Heart right ventricle (tissue), 16 donors: ENCODE data around the gene VPS51. TPM values are rescaled to one million over a fixed set of nuclear protein-coding genes. Genes with fewer than 3 reads are reported as not detected.
A peak's percentile ranks its signal among the peaks of the same experiment; 100 is the strongest.

Experiments
- ATAC-seq, 8 donors: fragments of 200-7000 bp; cut with Tn5 transposase; one replicate each; pipeline ENCODE4 v1.9.1; 2020; ENCODE audit warnings: mild to moderate bottlenecking in 8 of 8, moderate library complexity in 8 of 8, moderate number of reproducible peaks in 1 of 8
- DNase-seq, 2 donors: peaks; one replicate each; pipeline ENCODE4 v3.0.0-alpha.2; 2020
- H3K27ac ChIP-seq, 10 donors: fragments of 200-600 bp; sonication (generic) in 2 of 10; one replicate each; pipeline versions ENCODE4 v1.5.0 to v1.8.0; 2020 to 2022; ENCODE audit warnings: mild to moderate bottlenecking in 3 of 10
- H3K27me3 ChIP-seq, 7 donors: fragments of 200-600 bp; one replicate each; pipeline ENCODE4 v1.8.0; 2021 to 2022; ENCODE audit warnings: mild to moderate bottlenecking in 2 of 7
- H3K36me3 ChIP-seq, 9 donors: fragments of 200-600 bp; sonication (generic) in 1 of 9; one replicate each; pipeline versions ENCODE4 v1.5.0 to v1.8.0; 2020 to 2022; ENCODE audit warnings: mild to moderate bottlenecking in 2 of 9
- H3K4me1 ChIP-seq, 9 donors: fragments of 200-600 bp; sonication (generic) in 1 of 9; one replicate each; pipeline versions ENCODE4 v1.5.0 to v1.8.0; 2020 to 2022; ENCODE audit warnings: mild to moderate bottlenecking in 4 of 9
- H3K4me3 ChIP-seq, 10 donors: fragments of 200-600 bp; sonication (generic) in 2 of 10; one replicate each; pipeline versions ENCODE4 v1.5.0 to v1.8.0; 2020 to 2022; ENCODE audit warnings: mild to moderate bottlenecking in 7 of 10, moderate library complexity in 2 of 10
- H3K9me3 ChIP-seq, 11 donors: fragments of 200-600 bp in 10 of 11; sonication (generic) in 2 of 11; one replicate each; pipeline versions ENCODE4 v1.5.0 to v1.8.0; 2013 to 2022; ENCODE audit warnings: mild to moderate bottlenecking in 2 of 11, control low read depth in 1 of 11, moderate library complexity in 1 of 11
- WGBS, 2 donors: extraction: QIAGEN DNeasy Blood & Tissue Kit; methylation state at CpG; one replicate each; pipeline ENCODE4 v1.1.7; 2013; ENCODE audit warnings: inconsistent platforms in 1 of 2; 5-methylcytosine and 5-hydroxymethylcytosine counted together
- intact Hi-C, 10 donors: fragments of 100-400 bp; cut with DNase I; formaldehyde crosslinking; loops; one replicate each; pipeline versions ENCODE4 v1.11.1 to v1.14.2; 2022
- polyA plus RNA-seq, 2 donors: library from polyadenylated mRNA; stranded (reverse); fragments of 200-250 nt; gene quantifications; one replicate each; pipeline ENCODE4 v1.2.3, GENCODE V29; 2013
- total RNA-seq, 10 donors: library from RNA; stranded (reverse); fragmentation: NEBNext Ultra II Directional in 3 of 10; extraction: Animal tissue kit (Norgen Biotek cat#: 25700) in 3 of 10; gene quantifications; one replicate each; pipeline versions ENCODE4 v1.2.1 to v1.2.4, GENCODE V29; 2021 to 2023
- TF ChIP-seq, protein P1 (sequence below), 9 donors: fragments of 200-600 bp; sonication (generic) in 2 of 9; IDR thresholded peaks; one replicate each; pipeline versions ENCODE4 v1.5.0 to v1.8.0; 2021 to 2022; ENCODE audit warnings: antibody characterized with exemption in 9 of 9, mild to moderate bottlenecking in 5 of 9, moderate library complexity in 1 of 9
- donor health status: Arrhythmogenic right ventricular cardiomyopathy.
- donor health status: ischemic (EF 13 %, LVEDD 7.1; RV severe dilation, severe dysfunction).
- donor health status: healthy with polysubstance abuse.
- donor health status: DM: no; HTN: yes; CAD: no.
- donor health status: DM: no; HTN: no; CAD: no.
- donor health status: ischemic (EF 25% LVEDD 6.9; RV normal size, moderate dysfunction).
- donor health status: ischemic (EF 25% LVEDD 5.7; RV mildly dilated, moderate dysfunction).
- donor health status: healthy.
- donor health status: DM: yes; HTN: yes; CAD: no.
- donor health status: Ischemic cardiomyopathy.
- donor health status: ischemic (EF 35%, LVEDD 5.7; RV mildly dilated, moderate dysfunction).
- donor health status: nonischemic (EF 11% LVEDD 7.7; RV severe dilation, severe dysfunction).
- donor health status: DM: yes; HTN: yes; CAD: no.
- donor health status: PGD.
- donor health status: ischemic (EF 29% LVEDD 5.4; RV normal size, mild dysfunction).
- donor health status: nonischemic (EF 23%, LVEDD 6.1; RV moderate dilation, normal function).

VPS51 gene
- total and polyA plus RNA-seq, 12 donors = 79.2 to 123 (median 100) TPM

DNA sequence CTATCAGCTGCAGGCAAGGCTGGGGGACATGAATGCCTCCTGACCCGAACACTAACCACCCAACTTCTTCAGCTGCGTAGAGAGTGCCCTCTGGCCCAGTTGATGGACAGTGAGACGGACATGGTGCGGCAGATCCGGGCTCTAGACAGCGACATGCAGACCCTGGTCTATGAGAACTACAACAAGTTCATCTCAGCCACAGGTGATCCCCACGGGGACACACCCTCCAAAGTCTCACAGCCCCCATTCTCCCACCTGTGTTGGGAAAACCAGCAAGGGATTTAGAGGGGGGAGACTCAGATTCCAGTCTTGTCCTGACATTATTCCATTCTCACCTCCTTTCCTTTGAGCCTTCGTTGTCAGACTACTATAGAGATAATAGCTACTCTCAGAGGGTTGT, 912 bp downstream of the VPS51 start:
- no peaks in the 10 kb centered on the region for H3K27me3 ChIP-seq
- H3K9me3 ChIP-seq = no peaks in the 10 kb centered on the region
- TF ChIP-seq, protein P1, sequence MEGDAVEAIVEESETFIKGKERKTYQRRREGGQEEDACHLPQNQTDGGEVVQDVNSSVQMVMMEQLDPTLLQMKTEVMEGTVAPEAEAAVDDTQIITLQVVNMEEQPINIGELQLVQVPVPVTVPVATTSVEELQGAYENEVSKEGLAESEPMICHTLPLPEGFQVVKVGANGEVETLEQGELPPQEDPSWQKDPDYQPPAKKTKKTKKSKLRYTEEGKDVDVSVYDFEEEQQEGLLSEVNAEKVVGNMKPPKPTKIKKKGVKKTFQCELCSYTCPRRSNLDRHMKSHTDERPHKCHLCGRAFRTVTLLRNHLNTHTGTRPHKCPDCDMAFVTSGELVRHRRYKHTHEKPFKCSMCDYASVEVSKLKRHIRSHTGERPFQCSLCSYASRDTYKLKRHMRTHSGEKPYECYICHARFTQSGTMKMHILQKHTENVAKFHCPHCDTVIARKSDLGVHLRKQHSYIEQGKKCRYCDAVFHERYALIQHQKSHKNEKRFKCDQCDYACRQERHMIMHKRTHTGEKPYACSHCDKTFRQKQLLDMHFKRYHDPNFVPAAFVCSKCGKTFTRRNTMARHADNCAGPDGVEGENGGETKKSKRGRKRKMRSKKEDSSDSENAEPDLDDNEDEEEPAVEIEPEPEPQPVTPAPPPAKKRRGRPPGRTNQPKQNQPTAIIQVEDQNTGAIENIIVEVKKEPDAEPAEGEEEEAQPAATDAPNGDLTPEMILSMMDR (IDR thresholded peaks at IDR 0.05) = no peak
- peaks cover 0 to 33% (median 2%) of the 10 kb centered on the region in 9 donors for H3K36me3 ChIP-seq
- peaks cover 4 to 39% (median 26%) of the 10 kb centered on the region in 9 donors for H3K4me1 ChIP-seq
- intact Hi-C loops = loop anchor here in 4 of 10 donors (1.0 to 5.0 kb wide), 4 partner anchors 13 to 740 kb away; partner anchors contain the start of genes CDCA5 (in 2 of the 4), ZFPL1 (in 2 of the 4), ARL2 (in 1 of the 4) and RPS6KA4 (in 1 of the 4)
- H3K4me3 ChIP-seq = peak overlapping the region; percentile 75 to 94 (median 86)
- peak in 3 of 8 donors; percentile 4 to 23 (median 6) for ATAC-seq
- DNase-seq = no peak
- WGBS, 2 donors = 30 to 34% methylated on average over 8 of the region's 8 CpGs
- H3K27ac ChIP-seq = peak overlapping the region; percentile 67 to 96 (median 93)

DNA sequence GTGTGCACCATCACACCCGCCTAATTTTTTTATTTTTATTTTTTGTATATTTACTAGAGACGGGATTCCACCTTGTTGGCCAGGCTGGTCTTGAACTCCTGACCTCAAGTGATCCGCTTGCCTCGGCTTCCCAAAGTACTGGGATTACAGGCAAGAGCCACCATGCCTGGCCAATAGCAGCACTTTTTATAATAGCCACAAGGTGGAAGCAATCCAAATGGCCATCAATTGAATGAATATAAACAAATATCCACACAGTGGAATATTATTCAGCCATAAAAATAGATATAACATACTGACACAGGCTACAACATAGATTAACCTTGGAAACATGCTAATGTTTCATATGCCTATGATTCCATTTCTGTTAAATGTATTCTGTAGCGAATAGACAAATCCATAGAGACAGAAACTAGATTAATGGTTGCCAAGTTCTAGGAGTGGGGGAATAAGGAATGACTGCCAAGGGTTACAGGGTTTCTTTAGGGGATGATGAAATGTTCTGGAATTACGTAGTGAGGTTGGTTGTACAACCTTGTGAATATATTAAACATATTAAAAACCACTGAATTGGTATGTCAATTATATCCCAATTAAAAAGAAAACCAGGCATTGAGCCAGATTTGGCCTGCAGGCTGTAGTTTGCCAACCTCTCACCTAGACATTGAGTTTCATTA, 4.8 kb downstream of the VPS51 start:
- intact Hi-C loops = loop anchor here in 1 of 10 donors (2.0 kb wide), 1 partner anchor 72 kb away; no protein-coding TSS in a partner anchor
- peaks cover under 1 to 67% (median 46%) of the 10 kb centered on the region in 9 donors for H3K4me1 ChIP-seq
- 77 to 83% methylated on average over 6 of the region's 6 CpGs for WGBS, 2 donors

DNA sequence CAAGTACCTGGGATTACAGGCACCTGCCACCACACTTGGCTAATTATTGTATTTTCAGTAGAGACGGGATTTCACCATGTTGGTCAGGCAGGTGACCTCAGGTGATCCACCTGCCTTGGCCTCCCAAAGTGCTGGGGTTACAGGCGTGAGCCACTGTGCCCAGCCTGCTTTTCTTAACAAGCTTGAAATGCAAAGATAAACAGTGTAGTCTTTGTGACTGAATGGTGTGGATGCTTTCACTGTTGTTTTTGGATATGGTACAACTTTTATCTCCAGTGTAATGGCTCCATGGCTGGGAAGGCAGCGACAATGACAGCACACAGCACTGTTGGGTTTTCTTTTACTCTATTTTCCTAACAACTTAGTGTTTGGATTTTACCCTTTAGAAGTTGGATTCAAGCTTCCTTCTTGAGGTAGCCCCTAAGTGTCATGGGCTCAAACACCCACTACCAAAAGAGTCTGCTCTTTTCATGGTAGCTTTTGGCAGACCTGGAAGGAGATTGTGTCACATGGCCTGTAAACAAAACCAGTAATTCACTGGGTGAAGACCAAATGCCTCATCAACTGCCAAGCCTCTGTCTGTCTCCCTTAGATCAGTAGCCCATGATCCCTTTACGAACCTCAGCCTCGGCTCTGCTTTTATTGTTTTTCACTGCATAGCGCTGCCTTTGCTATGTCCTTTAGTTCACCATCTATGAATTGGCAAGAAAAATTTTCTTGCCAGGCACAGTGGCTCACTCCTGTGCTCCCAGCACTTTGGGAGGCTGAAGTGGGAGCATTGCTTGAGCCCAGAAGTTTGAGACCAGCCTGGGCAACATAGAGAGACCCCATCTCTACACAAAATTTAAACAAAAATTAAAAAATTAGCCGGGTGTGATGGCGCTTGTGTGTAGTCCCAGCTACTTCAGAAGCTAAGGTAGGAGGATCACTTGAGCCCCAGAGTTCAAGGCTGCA, 6.4 kb downstream of the VPS51 start:
- TF ChIP-seq, protein P1 (IDR thresholded peaks at IDR 0.05) = no peak
- Histone ChIP-seq H3K27me3 (no peaks in the 10 kb centered on the region), H3K36me3 (peaks cover 0 to 58% (median 7%) of the 10 kb centered on the region in 9 donors), H3K4me1 (peaks cover 0 to 59% (median 38%) of the 10 kb centered on the region in 9 donors), H3K27ac (peak overlapping the region; percentile 11 to 83 (median 74)), H3K4me3 (no peak overlapping the region), H3K9me3 (no peaks in the 10 kb centered on the region)
- intact Hi-C loops = no loop called here
- ATAC-seq (peak; percentile 20 to 73 (median 69)), DNase-seq (no peak)
- 58 to 61% methylated on average over 8 of the region's 8 CpGs for WGBS, 2 donors

More for the DNA sequence above, 4.8 kb downstream of the VPS51 start:
- no peaks in the 10 kb centered on the region for H3K27me3 ChIP-seq
- DNase-seq = no peak
- peak overlapping the region in 6 of 10 donors; percentile 70 to 83 (median 79) for H3K27ac ChIP-seq
- TF ChIP-seq, protein P1 (IDR thresholded peaks at IDR 0.05) = peak in 1 of 9 donors; percentile 9
- no peak overlapping the region for H3K4me3 ChIP-seq
- peaks cover 0 to 52% (median 9%) of the 10 kb centered on the region in 9 donors for H3K36me3 ChIP-seq
- no peaks in the 10 kb centered on the region for H3K9me3 ChIP-seq
- no peak for ATAC-seq

DNA sequence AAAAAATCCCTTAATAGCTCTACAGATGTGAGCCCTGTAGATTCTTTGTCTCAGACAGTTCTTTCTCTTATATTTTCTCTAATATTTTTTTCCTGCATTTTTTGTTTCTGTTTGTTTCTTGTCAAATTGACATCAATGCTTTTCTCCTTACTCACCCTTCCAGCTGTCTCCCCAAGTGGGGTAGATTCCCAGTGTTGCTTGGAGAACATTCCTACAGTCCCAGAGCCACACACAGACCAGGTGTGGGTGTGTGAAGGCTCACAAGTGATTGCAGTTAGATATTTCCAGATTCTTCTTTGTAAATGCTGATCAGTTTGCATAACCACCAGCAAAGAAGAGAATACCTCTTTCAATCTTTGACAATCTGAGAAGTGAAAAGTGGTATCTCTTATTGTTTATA, 7.5 kb downstream of the VPS51 start:
- DNase-seq = no peak
- Histone ChIP-seq H3K4me1 (peaks cover 0 to 54% (median 36%) of the 10 kb centered on the region in 9 donors), H3K27ac (peak overlapping the region; percentile 11 to 83 (median 74)), H3K9me3 (no peaks in the 10 kb centered on the region), H3K4me3 (no peak overlapping the region), H3K27me3 (no peaks in the 10 kb centered on the region), H3K36me3 (peaks cover 0 to 58% (median 18%) of the 10 kb centered on the region in 9 donors)
- TF ChIP-seq, protein P1 (IDR thresholded peaks at IDR 0.05) = no peak
- intact Hi-C loops = no loop called here
- ATAC-seq = no peak
